ENCODE measurements around the gene C4orf50.

DNA sequence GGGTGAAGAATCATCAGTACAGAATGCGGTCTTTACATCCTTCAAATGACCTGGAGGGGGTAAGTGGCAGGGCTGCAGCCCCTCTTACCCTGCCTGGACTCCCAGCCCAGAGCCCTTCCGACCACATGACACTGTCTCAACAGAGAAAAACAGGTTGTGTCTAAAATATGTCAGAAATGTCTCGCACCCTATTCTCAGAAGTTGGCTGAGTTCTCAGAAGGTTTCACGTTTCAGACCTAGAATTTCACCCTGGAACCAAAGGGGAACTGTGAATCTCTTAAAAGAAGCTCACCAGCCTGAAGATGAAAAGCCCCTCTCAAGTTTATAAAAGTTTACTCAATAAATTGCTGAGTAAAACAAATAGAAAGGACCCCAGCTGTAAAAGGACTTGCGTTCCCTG lies 118.3 kb downstream of the C4orf50 start:
- TF ChIP-seq, protein P1, sequence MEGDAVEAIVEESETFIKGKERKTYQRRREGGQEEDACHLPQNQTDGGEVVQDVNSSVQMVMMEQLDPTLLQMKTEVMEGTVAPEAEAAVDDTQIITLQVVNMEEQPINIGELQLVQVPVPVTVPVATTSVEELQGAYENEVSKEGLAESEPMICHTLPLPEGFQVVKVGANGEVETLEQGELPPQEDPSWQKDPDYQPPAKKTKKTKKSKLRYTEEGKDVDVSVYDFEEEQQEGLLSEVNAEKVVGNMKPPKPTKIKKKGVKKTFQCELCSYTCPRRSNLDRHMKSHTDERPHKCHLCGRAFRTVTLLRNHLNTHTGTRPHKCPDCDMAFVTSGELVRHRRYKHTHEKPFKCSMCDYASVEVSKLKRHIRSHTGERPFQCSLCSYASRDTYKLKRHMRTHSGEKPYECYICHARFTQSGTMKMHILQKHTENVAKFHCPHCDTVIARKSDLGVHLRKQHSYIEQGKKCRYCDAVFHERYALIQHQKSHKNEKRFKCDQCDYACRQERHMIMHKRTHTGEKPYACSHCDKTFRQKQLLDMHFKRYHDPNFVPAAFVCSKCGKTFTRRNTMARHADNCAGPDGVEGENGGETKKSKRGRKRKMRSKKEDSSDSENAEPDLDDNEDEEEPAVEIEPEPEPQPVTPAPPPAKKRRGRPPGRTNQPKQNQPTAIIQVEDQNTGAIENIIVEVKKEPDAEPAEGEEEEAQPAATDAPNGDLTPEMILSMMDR (IDR thresholded peaks at IDR 0.05; ENCODE audit: low read length) = no peak
- no peak for TF ChIP-seq EZH2 (IDR thresholded peaks at IDR 0.05; ENCODE audit: borderline replicate concordance, low read length)

Measured in OCI-LY1 (cell line).